ENCODE measurements around the gene SELENON.
A peak's percentile ranks its signal among the peaks of the same experiment; 100 is the strongest.

The SELENON gene

DNA sequence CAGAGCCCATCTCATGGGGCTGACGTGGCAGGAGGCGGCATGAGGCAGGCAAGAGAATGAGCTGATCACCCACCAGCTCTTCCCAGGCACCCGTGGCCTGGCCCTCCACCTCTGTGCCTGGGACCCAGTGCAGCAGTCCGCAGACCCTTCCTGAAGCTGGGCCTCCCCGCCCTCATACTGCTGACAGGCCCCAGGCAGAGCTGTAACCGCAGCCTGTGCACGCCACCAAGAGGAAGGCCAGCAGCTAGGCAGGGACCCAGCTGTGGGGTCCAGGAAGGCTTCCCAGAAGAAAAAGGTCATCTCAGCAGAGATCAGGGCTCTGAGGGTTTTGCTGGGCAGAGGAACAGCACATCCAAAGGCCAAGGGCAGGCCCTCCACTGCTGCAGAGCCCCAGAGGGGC lies 9.9 kb downstream of the SELENON start:
- DNase-seq: no peak

- peak; percentile 73 for DNase-seq
Measured at GRCh38 chr1:25810341-25811299, 10.6 kb downstream of the SELENON start.

DNA sequence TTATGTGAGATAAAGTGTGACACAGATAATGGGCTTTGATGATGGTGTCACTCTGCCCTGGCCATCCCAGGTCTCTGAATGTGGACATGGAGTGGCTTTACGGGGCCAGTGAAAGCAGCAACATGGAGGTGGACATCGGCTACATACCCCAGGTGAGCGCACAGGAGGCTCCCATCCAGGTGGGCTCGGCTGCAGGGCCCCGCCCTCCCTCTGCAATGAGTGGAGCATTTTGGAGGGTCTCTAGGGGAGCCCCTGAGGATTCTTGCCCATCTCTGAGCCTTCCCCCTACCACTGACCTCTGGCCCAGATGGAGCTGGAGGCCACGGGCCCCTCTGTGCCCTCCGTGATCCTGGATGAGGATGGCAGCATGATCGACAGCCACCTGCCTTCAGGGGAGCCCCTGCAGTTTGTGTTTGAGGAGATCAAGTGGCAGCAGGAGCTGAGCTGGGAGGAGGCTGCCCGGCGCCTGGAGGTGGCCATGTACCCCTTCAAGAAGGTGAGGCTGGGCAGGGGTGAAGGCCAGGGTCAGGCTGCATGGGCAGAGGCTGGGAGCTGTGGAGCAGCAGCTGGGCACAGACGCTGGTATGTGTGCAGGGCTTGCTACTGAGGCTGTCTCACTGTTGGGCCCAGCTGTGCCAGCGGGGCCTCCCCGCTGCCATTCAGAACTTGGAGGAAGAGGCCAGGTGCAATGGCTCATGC lies 11.5 kb downstream of the SELENON start:
- no peak for DNase-seq

DNA sequence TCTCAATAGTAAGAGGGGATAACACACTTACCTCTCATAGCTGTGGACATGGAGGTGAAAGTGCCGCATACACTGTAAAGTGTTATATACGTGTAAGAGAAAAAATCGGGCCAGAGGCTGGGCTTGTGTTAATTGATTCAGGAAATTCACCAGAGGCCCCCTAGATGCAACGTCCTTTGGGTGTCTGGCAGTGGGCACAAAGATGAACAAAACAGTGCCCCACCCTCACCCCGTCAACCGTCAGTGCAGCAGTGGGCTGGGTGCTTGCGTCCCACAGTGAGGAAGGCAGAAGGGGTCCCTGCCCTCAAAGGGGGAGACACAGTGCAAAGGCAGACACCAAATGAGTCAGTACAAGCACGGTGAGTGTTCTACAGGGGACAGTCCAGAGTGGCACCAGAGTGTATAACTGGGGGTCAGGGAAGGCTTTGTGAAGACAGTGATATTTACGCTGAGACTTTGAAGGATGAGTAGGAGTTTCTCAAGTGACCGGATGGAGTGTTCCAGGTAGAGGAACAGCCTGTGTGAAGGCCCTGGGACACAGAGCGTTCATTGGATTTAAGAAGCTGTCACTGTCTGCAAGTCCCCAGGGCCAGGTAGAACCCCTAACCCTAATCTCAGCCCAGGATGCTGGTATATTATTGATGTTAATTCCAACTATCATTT lies 13.2 kb downstream of the SELENON start:
- DNase-seq: no peak

DNA sequence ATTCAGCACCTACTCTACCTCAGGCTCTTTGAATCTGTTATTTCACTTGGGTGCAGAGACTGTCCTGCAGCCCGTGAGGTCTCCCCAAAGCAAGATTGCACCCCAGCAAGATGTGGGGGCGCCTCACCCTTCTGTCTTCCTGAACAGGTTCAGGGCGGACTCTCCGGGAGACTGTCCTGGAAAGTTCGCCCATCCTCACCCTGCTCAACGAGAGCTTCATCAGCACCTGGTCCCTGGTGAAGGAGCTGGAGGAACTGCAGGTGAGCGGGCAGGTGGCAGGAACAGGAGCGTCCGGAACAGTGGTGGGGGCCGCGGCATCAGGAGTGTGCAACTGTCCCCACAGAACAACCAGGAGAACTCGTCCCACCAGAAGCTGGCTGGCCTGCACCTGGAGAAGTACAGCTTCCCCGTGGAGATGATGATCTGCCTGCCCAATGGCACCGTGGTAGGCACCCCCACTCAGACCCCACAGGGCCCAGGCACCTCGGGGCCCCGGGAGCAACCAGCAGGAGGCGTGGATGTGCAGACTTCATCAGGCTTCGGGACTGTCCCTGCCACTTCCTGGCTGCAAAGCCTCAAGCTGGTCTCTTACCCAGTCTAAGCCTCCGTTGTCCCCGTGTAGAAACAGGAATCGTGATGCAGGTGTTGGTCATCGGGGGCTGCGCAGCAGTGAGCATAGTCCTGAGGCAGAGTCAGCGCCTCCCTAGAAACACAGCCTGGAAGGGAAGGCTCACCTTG lies 13.9 kb downstream of the SELENON start:
- no peak for DNase-seq

DNA sequence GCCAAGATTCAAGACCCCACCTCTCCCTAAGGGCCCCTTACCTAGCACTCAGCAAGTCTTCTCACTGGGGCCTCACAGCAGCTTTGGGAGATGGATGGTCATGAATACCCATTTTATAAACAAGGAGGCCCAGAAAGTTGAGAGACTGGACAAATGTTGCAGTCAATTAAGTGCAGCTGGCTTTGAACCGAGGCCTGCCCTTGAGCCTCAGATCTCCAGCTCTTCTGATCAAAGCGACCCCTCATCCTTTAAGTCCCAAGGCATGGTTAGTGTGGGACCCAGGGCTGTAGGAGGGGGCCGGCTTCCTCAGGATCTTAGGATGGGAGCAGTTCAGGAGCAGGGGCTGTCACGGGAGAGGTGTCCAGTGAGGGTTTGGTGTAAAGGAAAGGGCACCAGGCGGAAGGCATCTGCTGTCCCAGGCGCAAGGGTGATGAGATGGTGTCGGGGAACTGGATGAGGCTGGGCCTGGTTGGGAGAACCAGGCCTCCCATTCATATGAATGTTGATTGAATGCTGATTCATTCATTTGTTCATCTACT lies 14.6 kb downstream of the SELENON start:
- no peak for DNase-seq

- DNase-seq: no peak
Measured at GRCh38 chr1:25815208-25816111, 15.5 kb downstream of the SELENON start.

- DNase-seq: no peak
Measured at GRCh38 chr1:25816112-25816718, 16.2 kb downstream of the SELENON start.

GRCh38 chr1:25817840-25818501 lies 18.0 kb downstream of the SELENON start:
- DNase-seq: no peak

DNA sequence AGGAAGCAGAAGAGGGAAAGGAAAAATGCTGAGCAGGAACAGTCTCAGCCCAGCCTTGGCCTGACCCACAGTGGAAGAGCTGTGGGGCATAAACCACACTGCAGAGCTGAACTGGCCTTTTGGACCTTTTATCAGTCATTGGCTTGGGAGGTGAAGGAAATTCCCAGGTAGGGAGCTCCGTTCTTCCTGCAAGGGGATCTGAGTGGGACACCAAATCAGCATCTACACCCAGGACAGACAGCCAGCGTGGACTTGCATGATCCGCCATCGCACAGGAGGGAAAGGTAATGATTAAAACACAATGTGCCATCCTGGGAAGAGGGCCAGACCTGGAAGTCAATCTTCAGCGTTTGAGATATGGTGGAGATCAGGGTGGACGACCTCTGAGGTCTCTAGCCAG lies 18.6 kb downstream of the SELENON start:
- no peak for DNase-seq

GRCh38 chr1:25819491-25820246 lies 19.7 kb downstream of the SELENON start, which contains the start of gene MTFR1L:
Gene MTFR1L (plus strand): TSS chr1:25819954. CDS start chr1:25823105, 3,151 bp downstream.
- peak; percentile 91 for DNase-seq

- no peak for DNase-seq
Measured at GRCh38 chr1:25820247-25821111, 20.5 kb downstream of the SELENON start.

DNA sequence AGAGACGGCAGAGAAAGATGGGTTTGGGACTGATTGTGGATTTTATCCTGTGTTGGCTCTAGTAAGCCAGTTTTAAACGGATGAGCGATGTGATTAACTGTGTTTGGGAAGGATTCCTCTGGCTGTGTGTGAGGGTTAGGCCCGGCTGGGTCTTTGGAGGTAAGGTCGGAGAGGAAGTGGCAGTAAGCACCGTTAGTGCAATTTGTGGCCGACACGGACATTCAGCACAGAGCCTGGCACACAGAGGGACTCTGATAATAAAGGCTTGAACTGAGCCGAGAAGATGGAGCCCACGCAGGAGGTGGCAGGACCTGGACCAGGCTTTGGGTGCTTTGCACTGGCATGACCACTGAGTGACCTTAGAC lies 21.1 kb downstream of the SELENON start:
- DNase-seq: no peak

DNA sequence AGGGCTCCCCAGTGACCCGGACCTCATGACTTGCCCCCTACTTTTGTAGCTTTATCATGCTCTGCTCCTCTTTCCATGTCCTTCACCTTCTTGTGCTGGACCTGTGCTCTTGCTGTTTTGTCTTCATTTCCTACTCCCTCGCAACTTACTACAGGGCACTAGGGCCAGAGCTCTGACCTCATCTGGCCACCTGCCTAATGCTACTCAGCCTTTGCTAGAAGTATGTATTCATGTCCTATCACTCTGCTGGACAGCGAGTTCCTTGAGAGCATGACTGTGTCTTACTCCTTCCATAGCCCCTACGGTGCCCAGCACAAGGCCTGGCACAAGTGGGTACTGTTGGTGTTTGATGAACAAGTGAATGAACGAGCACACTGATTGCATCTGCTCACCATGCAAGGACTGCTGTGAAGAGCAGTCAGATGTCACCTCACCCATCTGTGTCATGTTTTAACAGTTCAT lies 21.7 kb downstream of the SELENON start:
- no peak for DNase-seq

- no peak for DNase-seq
Measured at GRCh38 chr1:25825605-25826004, 25.6 kb downstream of the SELENON start.

DNA sequence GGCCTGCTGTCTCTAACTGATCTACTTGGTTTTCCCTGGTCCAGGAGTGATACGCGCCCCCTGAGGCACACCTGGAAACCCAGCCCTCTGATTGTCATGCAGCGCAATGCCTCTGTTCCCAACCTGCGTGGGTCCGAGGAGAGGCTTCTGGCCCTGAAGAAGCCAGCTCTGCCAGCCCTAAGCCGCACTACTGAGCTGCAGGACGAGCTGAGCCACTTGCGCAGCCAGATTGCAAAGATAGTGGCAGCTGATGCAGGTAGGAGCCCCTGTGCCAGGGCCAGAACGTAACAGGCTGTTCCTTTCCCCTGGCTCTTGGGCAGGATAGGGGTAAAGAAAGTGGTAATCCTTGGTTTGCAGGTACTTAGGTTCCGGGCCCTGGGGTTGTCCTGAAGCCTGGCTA lies 26.6 kb downstream of the SELENON start:
- DNase-seq: no peak

GRCh38 chr1:25828491-25828890 lies 28.5 kb downstream of the SELENON start:
- DNase-seq: no peak

DNA sequence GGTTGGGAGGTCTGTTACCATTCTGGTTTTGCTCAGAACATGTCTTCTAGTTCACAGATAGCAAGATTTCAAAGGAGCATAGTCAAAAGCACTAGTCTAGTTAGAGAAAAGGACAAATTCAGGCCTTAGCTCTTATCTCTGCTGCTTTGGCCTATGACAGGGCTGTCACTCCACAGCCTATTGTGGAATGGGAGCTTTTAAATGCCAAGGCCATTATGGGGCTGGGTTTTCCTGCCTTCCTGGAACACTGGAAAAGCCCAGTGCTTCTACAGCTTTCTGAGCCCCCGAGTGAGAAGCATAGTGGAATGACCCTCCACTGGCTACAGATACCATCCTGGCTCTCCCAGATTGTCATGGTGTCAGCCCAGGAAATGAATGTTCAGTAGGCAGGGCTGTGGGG lies 29.1 kb downstream of the SELENON start:
- DNase-seq: no peak
